Stimulated activated effector memory CD8-positive, alpha-beta T cell treated with anti-CD3 and anti-CD28 coated beads, Interleukin-12 subunit alpha, Interleukin-12 subunit beta, amount 100 ng/mL, for 72 hours (primary cell): ENCODE measurements around the gene DZIP1L.

Experiments
- ATAC-seq: fragments of 150-1000 bp; cut with Tn5 transposase; 2 replicates; pipeline ENCODE4 v1.10.0; 2021
- DNase-seq, 2 donors: peaks; one replicate each; pipeline ENCODE4 v3.0.0; 2021 to 2022; ENCODE audit warnings: low spot score in 2 of 2
- H3K27ac Mint-ChIP-seq: one replicate; pipeline ENCODE4 v1.8.0; 2022; ENCODE audit warnings: mild to moderate bottlenecking, mixed read lengths
- H3K36me3 Mint-ChIP-seq: one replicate; pipeline ENCODE4 v1.8.0; 2022; ENCODE audit warnings: mild to moderate bottlenecking, mixed read lengths
- H3K4me1 Mint-ChIP-seq: one replicate; pipeline ENCODE4 v1.8.0; 2022; ENCODE audit warnings: mixed read lengths
- H3K4me3 Mint-ChIP-seq: one replicate; pipeline ENCODE4 v1.8.0; 2022; ENCODE audit warnings: mild to moderate bottlenecking, mixed read lengths
- H3K9me3 Mint-ChIP-seq: one replicate; pipeline ENCODE4 v1.8.0; 2022; ENCODE audit warnings: mixed read lengths

The DZIP1L gene

GRCh38 chr3:138063416-138063815 is 52.0 kb downstream of the DZIP1L start:
- no peak for DNase-seq
- Mint-ChIP-seq H3K36me3 (no peaks in the 10 kb centered on the region), H3K4me1 (peaks cover 11% of the 10 kb centered on the region), H3K4me3 (no peak overlapping the region), H3K27ac (no peak overlapping the region), H3K9me3 (no peaks in the 10 kb centered on the region)
- ATAC-seq = no peak

GRCh38 chr3:138062626-138063025 is 52.8 kb downstream of the DZIP1L start:
- Mint-ChIP-seq H3K4me1 (peaks cover 11% of the 10 kb centered on the region), H3K27ac (no peak overlapping the region), H3K9me3 (no peaks in the 10 kb centered on the region), H3K4me3 (no peak overlapping the region), H3K36me3 (no peaks in the 10 kb centered on the region)
- ATAC-seq (no peak), DNase-seq (no peak)

GRCh38 chr3:138062037-138062436 is 53.4 kb downstream of the DZIP1L start:
- H3K27ac Mint-ChIP-seq = no peak overlapping the region
- DNase-seq (no peak), ATAC-seq (no peak)
- H3K9me3 Mint-ChIP-seq = no peaks in the 10 kb centered on the region
- H3K4me1 Mint-ChIP-seq = peaks cover 11% of the 10 kb centered on the region
- no peak overlapping the region for H3K4me3 Mint-ChIP-seq
- H3K36me3 Mint-ChIP-seq = no peaks in the 10 kb centered on the region

GRCh38 chr3:138060792-138061191 is 54.6 kb downstream of the DZIP1L start:
- H3K27ac Mint-ChIP-seq = no peak overlapping the region
- no peak for DNase-seq

GRCh38 chr3:138059261-138059660 is 56.1 kb downstream of the DZIP1L start:
- Mint-ChIP-seq H3K4me1 (no peaks in the 10 kb centered on the region), H3K9me3 (no peaks in the 10 kb centered on the region), H3K4me3 (no peak overlapping the region), H3K27ac (no peak overlapping the region), H3K36me3 (no peaks in the 10 kb centered on the region)
- no peak for ATAC-seq
- no peak for DNase-seq

More at GRCh38 chr3:138060792-138061191, 54.6 kb downstream of the DZIP1L start:
- no peak for ATAC-seq
- no peak overlapping the region for H3K4me3 Mint-ChIP-seq
- no peaks in the 10 kb centered on the region for H3K9me3 Mint-ChIP-seq
- H3K4me1 Mint-ChIP-seq = no peaks in the 10 kb centered on the region
- H3K36me3 Mint-ChIP-seq = no peaks in the 10 kb centered on the region

- ATAC-seq (no peak), DNase-seq (no peak)
- H3K4me1 Mint-ChIP-seq = no peaks in the 10 kb centered on the region
- no peaks in the 10 kb centered on the region for H3K9me3 Mint-ChIP-seq
- no peak overlapping the region for H3K4me3 Mint-ChIP-seq
- H3K36me3 Mint-ChIP-seq = no peaks in the 10 kb centered on the region
- no peak overlapping the region for H3K27ac Mint-ChIP-seq
Observed at GRCh38 chr3:138057384-138057783, 58.0 kb downstream of the DZIP1L start.

- Mint-ChIP-seq H3K27ac (no peak overlapping the region), H3K9me3 (peaks cover 6% of the 10 kb centered on the region), H3K4me3 (no peak overlapping the region), H3K4me1 (no peaks in the 10 kb centered on the region), H3K36me3 (peaks cover 9% of the 10 kb centered on the region)
- no peak for DNase-seq
- ATAC-seq = no peak
Observed at GRCh38 chr3:138054057-138054456, 61.4 kb downstream of the DZIP1L start.

- Mint-ChIP-seq H3K9me3 (peaks cover 6% of the 10 kb centered on the region), H3K36me3 (peaks cover 9% of the 10 kb centered on the region), H3K27ac (no peak overlapping the region), H3K4me3 (no peak overlapping the region), H3K4me1 (no peaks in the 10 kb centered on the region)
- DNase-seq (no peak), ATAC-seq (no peak)
Observed at GRCh38 chr3:138051947-138052802, 63.2 kb downstream of the DZIP1L start.

GRCh38 chr3:138049157-138049919 is 66.1 kb downstream of the DZIP1L start:
- peaks cover 6% of the 10 kb centered on the region for H3K9me3 Mint-ChIP-seq
- no peak for DNase-seq
- H3K4me1 Mint-ChIP-seq = no peaks in the 10 kb centered on the region
- ATAC-seq = no peak
- peaks cover 9% of the 10 kb centered on the region for H3K36me3 Mint-ChIP-seq
- H3K4me3 Mint-ChIP-seq = no peak overlapping the region
- H3K27ac Mint-ChIP-seq = no peak overlapping the region

- DNase-seq (no peak), ATAC-seq (no peak)
- no peaks in the 10 kb centered on the region for H3K4me1 Mint-ChIP-seq
- no peak overlapping the region for H3K27ac Mint-ChIP-seq
- no peak overlapping the region for H3K4me3 Mint-ChIP-seq
- peaks cover 9% of the 10 kb centered on the region for H3K36me3 Mint-ChIP-seq
- peaks cover 6% of the 10 kb centered on the region for H3K9me3 Mint-ChIP-seq
Observed at GRCh38 chr3:138047596-138048158, 67.7 kb downstream of the DZIP1L start.

GRCh38 chr3:138046955-138047354 is 68.5 kb downstream of the DZIP1L start:
- Mint-ChIP-seq H3K27ac (no peak overlapping the region), H3K4me1 (no peaks in the 10 kb centered on the region), H3K4me3 (no peak overlapping the region), H3K9me3 (peaks cover 6% of the 10 kb centered on the region), H3K36me3 (peaks cover 9% of the 10 kb centered on the region)
- DNase-seq = no peak
- ATAC-seq = peak; percentile 63

GRCh38 chr3:138046085-138046484 is 69.3 kb downstream of the DZIP1L start:
- Mint-ChIP-seq H3K36me3 (peaks cover 3% of the 10 kb centered on the region), H3K9me3 (peaks cover 6% of the 10 kb centered on the region), H3K4me3 (no peak overlapping the region), H3K27ac (no peak overlapping the region), H3K4me1 (no peaks in the 10 kb centered on the region)
- DNase-seq = no peak
- ATAC-seq = no peak

GRCh38 chr3:138043266-138044029 is 72.0 kb downstream of the DZIP1L start:
- no peaks in the 10 kb centered on the region for H3K9me3 Mint-ChIP-seq
- H3K36me3 Mint-ChIP-seq = no peaks in the 10 kb centered on the region
- H3K4me1 Mint-ChIP-seq = no peaks in the 10 kb centered on the region
- DNase-seq (no peak), ATAC-seq (no peak)
- H3K27ac Mint-ChIP-seq = no peak overlapping the region
- no peak overlapping the region for H3K4me3 Mint-ChIP-seq

- ATAC-seq = no peak
- H3K4me3 Mint-ChIP-seq = no peak overlapping the region
- H3K27ac Mint-ChIP-seq = no peak overlapping the region
Observed at GRCh38 chr3:138042043-138042442, 73.4 kb downstream of the DZIP1L start.

More at GRCh38 chr3:138042043-138042442, 73.4 kb downstream of the DZIP1L start:
- no peaks in the 10 kb centered on the region for H3K36me3 Mint-ChIP-seq
- H3K4me1 Mint-ChIP-seq = no peaks in the 10 kb centered on the region
- H3K9me3 Mint-ChIP-seq = no peaks in the 10 kb centered on the region
- DNase-seq = no peak
